Measurements from ENCODE around the gene CYP21A2.

- no peak for TF ChIP-seq EZH2 (IDR thresholded peaks at IDR 0.05; ENCODE audit: insufficient read depth, poor library complexity, severe bottlenecking)
- no peak for TF ChIP-seq EZH2phosphoT487 (IDR thresholded peaks at IDR 0.05; ENCODE audit: insufficient read depth, low read depth)
Measured at GRCh38 chr6:32046450-32047083, 8.4 kb downstream of the CYP21A2 start.

Data from GM23248 (cell line).